Ascending aorta (tissue), 2 donors: ENCODE results near the gene KAZN. TPM values are rescaled to one million over a fixed set of nuclear protein-coding genes. Genes with fewer than 3 reads are reported as not detected.

Experiments
- DNase-seq, 2 donors: peaks; one replicate each; pipeline ENCODE4 v3.0.0-alpha.2; 2019; ENCODE audit warnings: low spot score in 2 of 2
- H3K27ac ChIP-seq, 2 donors: fragments of 200-600 bp; sonication (generic); one replicate each; pipeline ENCODE4 v1.5.1; 2016 to 2017; ENCODE audit warnings: mild to moderate bottlenecking in 1 of 2
- H3K27me3 ChIP-seq: fragments of 200-600 bp; sonication (generic); one replicate; pipeline ENCODE4 v1.5.1; 2017
- H3K36me3 ChIP-seq, 2 donors: fragments of 200-600 bp; sonication (generic); one replicate each; pipeline ENCODE4 v1.5.1; 2016
- H3K4me1 ChIP-seq, 2 donors: fragments of 200-600 bp; sonication (generic); one replicate each; pipeline ENCODE4 v1.5.1; 2016 to 2017; ENCODE audit warnings: mild to moderate bottlenecking in 1 of 2
- H3K4me3 ChIP-seq, 2 donors: fragments of 200-600 bp; sonication (generic); one replicate each; pipeline ENCODE4 v1.5.1; 2016 to 2017; ENCODE audit warnings: mild to moderate bottlenecking in 1 of 2
- H3K9me3 ChIP-seq, 2 donors: fragments of 200-600 bp; sonication (generic); one replicate each; pipeline ENCODE4 v1.5.1; 2016
- CTCF ChIP-seq, 3 experiments: fragments of 200-600 bp in 2 of 3; fragments of 450-650 bp in 1 of 3; sonication (generic) in 2 of 3; IDR thresholded peaks; one replicate each; pipeline ENCODE4 v1.5.1; 2016 to 2019; ENCODE audit warnings: antibody characterized with exemption in 3 of 3, mild to moderate bottlenecking in 1 of 3, moderate library complexity in 1 of 3
- intact Hi-C: fragments of 100-400 bp; cut with DNase I; formaldehyde crosslinking; loops from one replicate; pipeline ENCODE4 v1.15.1; 2023
- total RNA-seq: library from RNA; depleted of rRNA; stranded (reverse); fragments of >200 nt; gene quantifications from one replicate; pipeline ENCODE4 v1.1.0, GENCODE V29; 2016

The KAZN gene
- total RNA-seq, 1 donor from 2014 or later: 58.5 TPM

- peaks cover 0 to 2% of the 10 kb centered on the region in 2 donors for H3K4me1 ChIP-seq
- no peak for TF ChIP-seq CTCF (IDR thresholded peaks at IDR 0.05)
- peaks cover 9 to 56% of the 10 kb centered on the region in 2 donors for H3K36me3 ChIP-seq
- no peak for DNase-seq
- no peak overlapping the region for H3K4me3 ChIP-seq
- intact Hi-C loops: no loop called here
- no peak overlapping the region for H3K27ac ChIP-seq
- H3K27me3 ChIP-seq: no peaks in the 10 kb centered on the region
- H3K9me3 ChIP-seq: no peaks in the 10 kb centered on the region
These were observed 465.9 kb downstream of the KAZN start for GRCh38 chr1:15064217-15064929.

GRCh38 chr1:15065291-15065690 is 466.8 kb downstream of the KAZN start:
- no peak for TF ChIP-seq CTCF (IDR thresholded peaks at IDR 0.05)
- Histone ChIP-seq H3K4me1 (peaks cover 0 to 2% of the 10 kb centered on the region in 2 donors), H3K4me3 (no peak overlapping the region), H3K36me3 (peaks cover 7 to 46% of the 10 kb centered on the region in 2 donors), H3K27ac (no peak overlapping the region), H3K27me3 (no peaks in the 10 kb centered on the region), H3K9me3 (no peaks in the 10 kb centered on the region)
- DNase-seq: no peak
- intact Hi-C loops: no loop called here

- no peak overlapping the region for H3K4me3 ChIP-seq
- peaks cover 0 to 2% of the 10 kb centered on the region in 2 donors for H3K4me1 ChIP-seq
- DNase-seq: no peak
- intact Hi-C loops: no loop called here
- no peak overlapping the region for H3K27ac ChIP-seq
- H3K27me3 ChIP-seq: no peaks in the 10 kb centered on the region
- no peak for TF ChIP-seq CTCF (IDR thresholded peaks at IDR 0.05)
- H3K9me3 ChIP-seq: no peaks in the 10 kb centered on the region
- H3K36me3 ChIP-seq: peaks cover 2 to 42% of the 10 kb centered on the region in 2 donors
These were observed 467.3 kb downstream of the KAZN start for GRCh38 chr1:15065736-15066135.

GRCh38 chr1:15066191-15066590 is 467.7 kb downstream of the KAZN start:
- TF ChIP-seq CTCF (IDR thresholded peaks at IDR 0.05): no peak
- no peak overlapping the region for H3K4me3 ChIP-seq
- peaks cover 0 to 2% of the 10 kb centered on the region in 2 donors for H3K4me1 ChIP-seq
- H3K27ac ChIP-seq: no peak overlapping the region
- H3K36me3 ChIP-seq: peaks cover 0 to 39% of the 10 kb centered on the region in 2 donors
- DNase-seq: no peak
- intact Hi-C loops: no loop called here
- no peaks in the 10 kb centered on the region for H3K9me3 ChIP-seq
- no peaks in the 10 kb centered on the region for H3K27me3 ChIP-seq

GRCh38 chr1:15067148-15067547 is 468.7 kb downstream of the KAZN start:
- peak overlapping the region; percentile 38 to 59 for H3K27ac ChIP-seq
- no peak for TF ChIP-seq CTCF (IDR thresholded peaks at IDR 0.05)
- intact Hi-C loops: no loop called here
- H3K4me1 ChIP-seq: peaks cover 0 to 2% of the 10 kb centered on the region in 2 donors
- H3K9me3 ChIP-seq: no peaks in the 10 kb centered on the region
- no peak overlapping the region for H3K4me3 ChIP-seq
- DNase-seq: no peak
- H3K27me3 ChIP-seq: no peaks in the 10 kb centered on the region
- H3K36me3 ChIP-seq: peaks cover 0 to 33% of the 10 kb centered on the region in 2 donors
